GM23338 (cell line): ENCODE measurements around the gene TAF15. TPM values are rescaled to one million over a fixed set of nuclear protein-coding genes. Genes with fewer than 3 reads are reported as not detected.

Experiments
- ATAC-seq: fragments of 200-7000 bp; cut with Tn5 transposase; 3 replicates; pipeline ENCODE4 v1.9.1; 2020
- DNase-seq: peaks from one replicate; pipeline ENCODE4 v3.0.0-alpha.2; 2015; ENCODE audit warnings: low spot score
- H2AFZ ChIP-seq: fragments of 200-600 bp; sonication (generic); 2 replicates; pipeline ENCODE4 v1.8.0; 2016; ENCODE audit warnings: antibody characterized with exemption, mild to moderate bottlenecking, moderate library complexity
- H3F3A ChIP-seq: fragments of 200-600 bp; sonication (generic); replicated peaks from 2 replicates; pipeline ENCODE4 v1.8.0; 2017; ENCODE audit warnings: antibody characterized with exemption, mixed run types, low read depth
- H3K27ac ChIP-seq: fragments of 200-600 bp; sonication (generic); 2 replicates; pipeline ENCODE4 v1.6.1; 2016; ENCODE audit warnings: low read depth
- H3K27me3 ChIP-seq: fragments of 200-600 bp; sonication (generic); 2 replicates; pipeline ENCODE4 v1.8.0; 2016; ENCODE audit warnings: mild to moderate bottlenecking, mixed run types, moderate library complexity; ENCODE audit not compliant: insufficient read depth
- H3K36me3 ChIP-seq: fragments of 200-600 bp; sonication (generic); 2 replicates; pipeline ENCODE4 v1.8.0; 2016; ENCODE audit warnings: mild to moderate bottlenecking; ENCODE audit not compliant: insufficient read depth
- H3K4me1 ChIP-seq: fragments of 200-600 bp; sonication (generic); 2 replicates; pipeline ENCODE4 v1.8.0; 2016; ENCODE audit warnings: mild to moderate bottlenecking, moderate library complexity; ENCODE audit not compliant: insufficient read depth
- H3K4me2 ChIP-seq: fragments of 200-600 bp; sonication (generic); 2 replicates; pipeline ENCODE4 v1.7.1; 2017; ENCODE audit warnings: mixed run types
- H3K4me3 ChIP-seq: fragments of 200-600 bp; sonication (generic); 2 replicates; pipeline ENCODE4 v1.6.1; 2016; ENCODE audit warnings: mixed run types
- H3K79me2 ChIP-seq: fragments of 200-600 bp; sonication (generic); replicated peaks from 2 replicates; pipeline ENCODE4 v1.8.0; 2017; ENCODE audit warnings: mild to moderate bottlenecking; ENCODE audit not compliant: insufficient read depth
- H3K9me2 ChIP-seq: fragments of 200-600 bp; sonication (generic); 2 replicates; pipeline ENCODE4 v1.8.0; 2017; ENCODE audit not compliant: insufficient read depth
- H4K20me1 ChIP-seq: fragments of 200-600 bp; sonication (generic); replicated peaks from 2 replicates; pipeline ENCODE4 v1.8.0; 2017; ENCODE audit warnings: mild to moderate bottlenecking; ENCODE audit not compliant: insufficient read depth
- H3K27ac Mint-ChIP-seq: 2 replicates; pipeline ENCODE4 v1.8.0; 2020; ENCODE audit warnings: inconsistent platforms, mild to moderate bottlenecking, moderate library complexity, mixed read lengths
- H3K27me3 Mint-ChIP-seq: 3 replicates; pipeline ENCODE4 v1.8.0; 2022; ENCODE audit warnings: low read depth, mild to moderate bottlenecking, moderate library complexity, mixed read lengths, inconsistent platforms; ENCODE audit not compliant: insufficient read depth, poor library complexity
- H3K36me3 Mint-ChIP-seq: 3 replicates; pipeline ENCODE4 v1.8.0; 2021; ENCODE audit warnings: low read depth, mild to moderate bottlenecking, inconsistent platforms, moderate library complexity, mixed read lengths
- H3K4me1 Mint-ChIP-seq: 3 replicates; pipeline ENCODE4 v1.8.0; 2020; ENCODE audit warnings: mild to moderate bottlenecking, inconsistent platforms, mixed read lengths
- H3K4me3 Mint-ChIP-seq: 3 replicates; pipeline ENCODE4 v1.8.0; 2021; ENCODE audit warnings: moderate library complexity, mild to moderate bottlenecking, inconsistent platforms, mixed read lengths
- H3K9me3 Mint-ChIP-seq: 3 replicates; pipeline ENCODE4 v1.8.0; 2020; ENCODE audit warnings: moderate library complexity, mild to moderate bottlenecking, inconsistent platforms, mixed read lengths
- CREB1 ChIP-seq: fragments of 250-450 bp; sonication (Bioruptor Pico); IDR thresholded peaks from 2 replicates; pipeline ENCODE4 v1.5.0; 2020; ENCODE audit warnings: low read depth, mild to moderate bottlenecking, moderate library complexity
- EZH2phosphoT487 ChIP-seq: fragments of 200-600 bp; sonication (generic); IDR thresholded peaks from one replicate; pipeline ENCODE4 v1.8.1; 2018; ENCODE audit warnings: antibody characterized with exemption; ENCODE audit not compliant: unreplicated experiment
- POLR2AphosphoS5 ChIP-seq: IDR thresholded peaks from 2 replicates; pipeline ENCODE4 v1.6.1; 2016; ENCODE audit warnings: antibody characterized with exemption, low read depth
- polyA plus RNA-seq: library from polyadenylated mRNA; unstranded; fragments of >200 nt; fragmentation: Nextera tagmentation; extraction: Ambion mirVana; gene quantifications from 2 replicates; pipeline ENCODE4 v1.2.1, GENCODE V29; 2016
- total RNA-seq: library from RNA; depleted of rRNA; stranded (reverse); fragments of >200 nt; shearing (Covaris generic); gene quantifications from 2 replicates; pipeline ENCODE4 v1.2.3, GENCODE V29; 2014
- TF ChIP-seq, protein P1 (sequence below): IDR thresholded peaks from one replicate; pipeline ENCODE4 v1.6.1; 2018; ENCODE audit warnings: antibody characterized with exemption; ENCODE audit not compliant: unreplicated experiment
- TF ChIP-seq, protein P2 (sequence below): IDR thresholded peaks from 2 replicates; pipeline ENCODE4 v1.6.1; 2016; ENCODE audit warnings: antibody characterized with exemption
- TF ChIP-seq, protein P3 (sequence below): fragments of 250-450 bp; sonication (Bioruptor Pico); IDR thresholded peaks from 2 replicates; pipeline ENCODE4 v1.5.0; 2020; ENCODE audit warnings: mild to moderate bottlenecking, moderate library complexity

Gene TAF15
- total and polyA plus RNA-seq, 2 experiments from 2014 or later: 33.8 to 109 TPM

DNA sequence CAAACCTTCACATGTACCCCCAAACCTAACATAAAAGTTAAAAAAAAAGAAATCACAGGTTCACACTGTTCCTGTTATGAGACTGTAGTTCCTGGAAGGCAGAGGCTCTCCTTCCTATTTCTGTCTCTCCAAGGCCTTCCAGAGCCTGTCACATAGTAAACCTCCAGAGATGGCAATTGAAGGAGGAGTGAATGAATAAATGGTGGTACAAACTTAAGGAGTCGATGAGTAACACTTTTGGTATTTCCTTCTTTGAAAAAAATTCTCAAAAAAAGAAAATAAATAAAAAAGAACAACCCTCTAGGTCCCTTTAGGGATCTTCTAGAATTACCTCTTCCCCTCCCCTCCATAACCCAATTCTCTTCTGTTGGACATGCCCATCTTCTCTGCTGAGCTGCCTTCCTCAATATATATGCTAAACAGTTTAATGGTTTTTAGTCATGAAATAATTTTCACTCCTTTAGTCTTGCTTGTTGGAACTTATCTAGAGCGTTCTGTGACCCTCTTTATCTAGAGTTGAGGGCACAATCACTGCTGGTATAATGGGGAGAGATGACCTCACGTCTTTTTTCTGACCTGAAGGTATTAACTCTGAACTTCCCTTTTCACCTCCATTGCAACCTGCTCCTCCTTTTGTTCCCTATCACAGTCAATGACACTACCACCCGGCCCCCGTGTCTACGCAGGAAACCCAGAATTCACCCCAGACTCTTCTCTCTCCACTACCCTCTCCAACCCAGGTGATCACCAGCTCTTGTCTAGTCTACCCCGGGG lies 1.7 kb upstream of the TAF15 start:
- no peak overlapping the region for H3K4me3 ChIP-seq
- H2AFZ ChIP-seq: peak overlapping the region; percentile 1; the same call in 1 of the 2 replicates
- H3K27ac ChIP-seq: peak overlapping the region; percentile 89; the same call in 1 of the 2 replicates
- peaks cover 21% of the 10 kb centered on the region; the same call in 1 of the 2 replicates for H4K20me1 ChIP-seq
- H3K79me2 ChIP-seq: peaks cover 32% of the 10 kb centered on the region
- peaks cover 19% of the 10 kb centered on the region for H3K36me3 Mint-ChIP-seq
- H3K4me1 ChIP-seq: peaks cover 21% of the 10 kb centered on the region
- H3K36me3 ChIP-seq: no peaks in the 10 kb centered on the region
- peak overlapping the region; percentile 100 for H3K27ac Mint-ChIP-seq
- H3K27me3 ChIP-seq: no peaks in the 10 kb centered on the region
- H3K4me1 Mint-ChIP-seq: peaks cover 22% of the 10 kb centered on the region
- peak overlapping the region; percentile 52 for H3K4me2 ChIP-seq
- TF ChIP-seq, protein P1, sequence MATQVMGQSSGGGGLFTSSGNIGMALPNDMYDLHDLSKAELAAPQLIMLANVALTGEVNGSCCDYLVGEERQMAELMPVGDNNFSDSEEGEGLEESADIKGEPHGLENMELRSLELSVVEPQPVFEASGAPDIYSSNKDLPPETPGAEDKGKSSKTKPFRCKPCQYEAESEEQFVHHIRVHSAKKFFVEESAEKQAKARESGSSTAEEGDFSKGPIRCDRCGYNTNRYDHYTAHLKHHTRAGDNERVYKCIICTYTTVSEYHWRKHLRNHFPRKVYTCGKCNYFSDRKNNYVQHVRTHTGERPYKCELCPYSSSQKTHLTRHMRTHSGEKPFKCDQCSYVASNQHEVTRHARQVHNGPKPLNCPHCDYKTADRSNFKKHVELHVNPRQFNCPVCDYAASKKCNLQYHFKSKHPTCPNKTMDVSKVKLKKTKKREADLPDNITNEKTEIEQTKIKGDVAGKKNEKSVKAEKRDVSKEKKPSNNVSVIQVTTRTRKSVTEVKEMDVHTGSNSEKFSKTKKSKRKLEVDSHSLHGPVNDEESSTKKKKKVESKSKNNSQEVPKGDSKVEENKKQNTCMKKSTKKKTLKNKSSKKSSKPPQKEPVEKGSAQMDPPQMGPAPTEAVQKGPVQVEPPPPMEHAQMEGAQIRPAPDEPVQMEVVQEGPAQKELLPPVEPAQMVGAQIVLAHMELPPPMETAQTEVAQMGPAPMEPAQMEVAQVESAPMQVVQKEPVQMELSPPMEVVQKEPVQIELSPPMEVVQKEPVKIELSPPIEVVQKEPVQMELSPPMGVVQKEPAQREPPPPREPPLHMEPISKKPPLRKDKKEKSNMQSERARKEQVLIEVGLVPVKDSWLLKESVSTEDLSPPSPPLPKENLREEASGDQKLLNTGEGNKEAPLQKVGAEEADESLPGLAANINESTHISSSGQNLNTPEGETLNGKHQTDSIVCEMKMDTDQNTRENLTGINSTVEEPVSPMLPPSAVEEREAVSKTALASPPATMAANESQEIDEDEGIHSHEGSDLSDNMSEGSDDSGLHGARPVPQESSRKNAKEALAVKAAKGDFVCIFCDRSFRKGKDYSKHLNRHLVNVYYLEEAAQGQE: no peak
- TF ChIP-seq, protein P2, sequence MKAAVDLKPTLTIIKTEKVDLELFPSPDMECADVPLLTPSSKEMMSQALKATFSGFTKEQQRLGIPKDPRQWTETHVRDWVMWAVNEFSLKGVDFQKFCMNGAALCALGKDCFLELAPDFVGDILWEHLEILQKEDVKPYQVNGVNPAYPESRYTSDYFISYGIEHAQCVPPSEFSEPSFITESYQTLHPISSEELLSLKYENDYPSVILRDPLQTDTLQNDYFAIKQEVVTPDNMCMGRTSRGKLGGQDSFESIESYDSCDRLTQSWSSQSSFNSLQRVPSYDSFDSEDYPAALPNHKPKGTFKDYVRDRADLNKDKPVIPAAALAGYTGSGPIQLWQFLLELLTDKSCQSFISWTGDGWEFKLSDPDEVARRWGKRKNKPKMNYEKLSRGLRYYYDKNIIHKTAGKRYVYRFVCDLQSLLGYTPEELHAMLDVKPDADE: no peak
- TF ChIP-seq, protein P3, sequence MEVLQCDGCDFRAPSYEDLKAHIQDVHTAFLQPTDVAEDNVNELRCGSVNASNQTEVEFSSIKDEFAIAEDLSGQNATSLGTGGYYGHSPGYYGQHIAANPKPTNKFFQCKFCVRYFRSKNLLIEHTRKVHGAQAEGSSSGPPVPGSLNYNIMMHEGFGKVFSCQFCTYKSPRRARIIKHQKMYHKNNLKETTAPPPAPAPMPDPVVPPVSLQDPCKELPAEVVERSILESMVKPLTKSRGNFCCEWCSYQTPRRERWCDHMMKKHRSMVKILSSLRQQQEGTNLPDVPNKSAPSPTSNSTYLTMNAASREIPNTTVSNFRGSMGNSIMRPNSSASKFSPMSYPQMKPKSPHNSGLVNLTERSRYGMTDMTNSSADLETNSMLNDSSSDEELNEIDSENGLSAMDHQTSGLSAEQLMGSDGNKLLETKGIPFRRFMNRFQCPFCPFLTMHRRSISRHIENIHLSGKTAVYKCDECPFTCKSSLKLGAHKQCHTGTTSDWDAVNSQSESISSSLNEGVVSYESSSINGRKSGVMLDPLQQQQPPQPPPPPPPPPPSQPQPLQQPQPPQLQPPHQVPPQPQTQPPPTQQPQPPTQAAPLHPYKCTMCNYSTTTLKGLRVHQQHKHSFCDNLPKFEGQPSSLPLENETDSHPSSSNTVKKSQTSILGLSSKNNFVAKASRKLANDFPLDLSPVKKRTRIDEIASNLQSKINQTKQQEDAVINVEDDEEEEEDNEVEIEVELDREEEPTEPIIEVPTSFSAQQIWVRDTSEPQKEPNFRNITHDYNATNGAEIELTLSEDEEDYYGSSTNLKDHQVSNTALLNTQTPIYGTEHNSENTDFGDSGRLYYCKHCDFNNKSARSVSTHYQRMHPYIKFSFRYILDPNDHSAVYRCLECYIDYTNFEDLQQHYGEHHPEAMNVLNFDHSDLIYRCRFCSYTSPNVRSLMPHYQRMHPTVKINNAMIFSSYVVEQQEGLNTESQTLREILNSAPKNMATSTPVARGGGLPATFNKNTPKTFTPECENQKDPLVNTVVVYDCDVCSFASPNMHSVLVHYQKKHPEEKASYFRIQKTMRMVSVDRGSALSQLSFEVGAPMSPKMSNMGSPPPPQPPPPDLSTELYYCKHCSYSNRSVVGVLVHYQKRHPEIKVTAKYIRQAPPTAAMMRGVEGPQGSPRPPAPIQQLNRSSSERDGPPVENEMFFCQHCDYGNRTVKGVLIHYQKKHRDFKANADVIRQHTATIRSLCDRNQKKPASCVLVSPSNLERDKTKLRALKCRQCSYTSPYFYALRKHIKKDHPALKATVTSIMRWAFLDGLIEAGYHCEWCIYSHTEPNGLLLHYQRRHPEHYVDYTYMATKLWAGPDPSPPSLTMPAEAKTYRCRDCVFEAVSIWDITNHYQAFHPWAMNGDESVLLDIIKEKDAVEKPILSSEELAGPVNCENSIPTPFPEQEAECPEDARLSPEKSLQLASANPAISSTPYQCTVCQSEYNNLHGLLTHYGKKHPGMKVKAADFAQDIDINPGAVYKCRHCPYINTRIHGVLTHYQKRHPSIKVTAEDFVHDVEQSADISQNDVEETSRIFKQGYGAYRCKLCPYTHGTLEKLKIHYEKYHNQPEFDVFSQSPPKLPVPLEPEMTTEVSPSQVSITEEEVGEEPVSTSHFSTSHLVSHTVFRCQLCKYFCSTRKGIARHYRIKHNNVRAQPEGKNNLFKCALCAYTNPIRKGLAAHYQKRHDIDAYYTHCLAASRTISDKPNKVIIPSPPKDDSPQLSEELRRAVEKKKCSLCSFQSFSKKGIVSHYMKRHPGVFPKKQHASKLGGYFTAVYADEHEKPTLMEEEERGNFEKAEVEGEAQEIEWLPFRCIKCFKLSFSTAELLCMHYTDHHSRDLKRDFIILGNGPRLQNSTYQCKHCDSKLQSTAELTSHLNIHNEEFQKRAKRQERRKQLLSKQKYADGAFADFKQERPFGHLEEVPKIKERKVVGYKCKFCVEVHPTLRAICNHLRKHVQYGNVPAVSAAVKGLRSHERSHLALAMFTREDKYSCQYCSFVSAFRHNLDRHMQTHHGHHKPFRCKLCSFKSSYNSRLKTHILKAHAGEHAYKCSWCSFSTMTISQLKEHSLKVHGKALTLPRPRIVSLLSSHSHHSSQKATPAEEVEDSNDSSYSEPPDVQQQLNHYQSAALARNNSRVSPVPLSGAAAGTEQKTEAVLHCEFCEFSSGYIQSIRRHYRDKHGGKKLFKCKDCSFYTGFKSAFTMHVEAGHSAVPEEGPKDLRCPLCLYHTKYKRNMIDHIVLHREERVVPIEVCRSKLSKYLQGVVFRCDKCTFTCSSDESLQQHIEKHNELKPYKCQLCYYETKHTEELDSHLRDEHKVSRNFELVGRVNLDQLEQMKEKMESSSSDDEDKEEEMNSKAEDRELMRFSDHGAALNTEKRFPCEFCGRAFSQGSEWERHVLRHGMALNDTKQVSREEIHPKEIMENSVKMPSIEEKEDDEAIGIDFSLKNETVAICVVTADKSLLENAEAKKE (CRISPR knock-in tag): no peak
- TF ChIP-seq POLR2AphosphoS5 (no peak), EZH2phosphoT487 (no peak), CREB1 (no peak)
- no peaks in the 10 kb centered on the region; the same call in 2 of the 3 replicates for H3K9me3 Mint-ChIP-seq
- H3K27me3 Mint-ChIP-seq: peaks cover 6% of the 10 kb centered on the region
- no peaks in the 10 kb centered on the region for H3K9me2 ChIP-seq
- H3F3A ChIP-seq: no peaks in the 10 kb centered on the region
- ATAC-seq: no peak
- DNase-seq: no peak
- H3K4me3 Mint-ChIP-seq: peak overlapping the region; percentile 95
